GM12892 (cell line): Measurements from ENCODE around the gene SCUBE3.

ENCODE experiments used
- POLR2A ChIP-seq: IDR thresholded peaks from 2 replicates; pipeline ENCODE4 v1.6.1; 2011; ENCODE audit warnings: low read depth, low read length, control low read depth
- POLR2AphosphoS5 ChIP-seq: IDR thresholded peaks from 2 replicates; pipeline ENCODE4 v1.6.1; 2011; ENCODE audit warnings: low read depth, low read length, control low read depth
- TAF1 ChIP-seq: IDR thresholded peaks from 2 replicates; pipeline ENCODE4 v1.6.1; 2011; ENCODE audit warnings: low read depth, mild to moderate bottlenecking, control low read depth, low read length, borderline replicate concordance

GRCh38 chr6:35185971-35186370, 27.8 kb upstream of the SCUBE3 start:
- TF ChIP-seq POLR2A (no peak), POLR2AphosphoS5 (no peak), TAF1 (no peak)
